Measurements from ENCODE around the gene MYH7.

The MYH7 gene

DNA sequence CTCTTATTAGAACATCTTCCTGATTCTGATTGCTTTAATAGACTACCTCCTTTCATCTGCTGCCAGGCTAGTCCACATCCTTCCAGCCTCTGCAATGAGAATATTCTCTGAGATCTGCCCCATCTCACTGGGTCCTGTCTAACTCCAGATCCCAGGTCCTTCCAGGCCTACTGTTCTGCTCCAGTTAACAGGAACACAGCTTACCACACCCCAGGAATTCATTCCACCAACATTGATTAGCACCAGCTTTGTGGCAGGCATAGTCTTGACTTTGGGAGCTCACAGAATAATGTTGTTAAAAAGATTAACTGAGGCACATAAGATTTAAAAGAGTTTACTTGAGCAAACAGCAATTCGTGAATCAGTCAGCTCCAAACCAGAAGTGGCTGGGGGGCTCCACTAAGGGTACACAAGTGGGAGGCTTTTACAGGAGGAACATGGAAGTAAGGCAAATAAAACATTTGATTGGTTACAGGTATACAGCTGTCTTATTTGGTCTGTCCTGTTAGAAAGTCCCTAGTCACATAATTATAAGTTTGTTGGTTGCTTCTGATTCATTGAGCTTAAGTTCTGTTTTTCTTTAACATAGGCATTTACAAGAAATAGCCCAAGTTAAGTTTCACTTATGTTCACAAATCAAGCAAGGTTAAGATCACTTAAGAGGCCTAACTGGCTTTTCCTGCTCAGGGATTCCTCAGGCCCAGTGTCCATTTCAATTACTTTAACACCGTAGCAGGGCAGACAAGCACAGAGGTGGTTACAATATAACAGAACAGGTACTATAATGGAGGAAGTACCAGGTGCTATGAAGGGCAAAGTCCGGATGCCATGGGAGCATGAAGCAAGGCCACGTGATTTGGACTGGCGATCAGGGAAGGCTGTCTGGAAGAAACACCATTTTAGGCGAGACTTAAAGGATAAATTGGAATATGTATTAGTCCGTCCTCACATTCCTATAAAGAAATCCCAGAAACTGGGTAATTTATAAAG is 12.2 kb upstream of the MYH7 start:
- no peak for DNase-seq

DNA sequence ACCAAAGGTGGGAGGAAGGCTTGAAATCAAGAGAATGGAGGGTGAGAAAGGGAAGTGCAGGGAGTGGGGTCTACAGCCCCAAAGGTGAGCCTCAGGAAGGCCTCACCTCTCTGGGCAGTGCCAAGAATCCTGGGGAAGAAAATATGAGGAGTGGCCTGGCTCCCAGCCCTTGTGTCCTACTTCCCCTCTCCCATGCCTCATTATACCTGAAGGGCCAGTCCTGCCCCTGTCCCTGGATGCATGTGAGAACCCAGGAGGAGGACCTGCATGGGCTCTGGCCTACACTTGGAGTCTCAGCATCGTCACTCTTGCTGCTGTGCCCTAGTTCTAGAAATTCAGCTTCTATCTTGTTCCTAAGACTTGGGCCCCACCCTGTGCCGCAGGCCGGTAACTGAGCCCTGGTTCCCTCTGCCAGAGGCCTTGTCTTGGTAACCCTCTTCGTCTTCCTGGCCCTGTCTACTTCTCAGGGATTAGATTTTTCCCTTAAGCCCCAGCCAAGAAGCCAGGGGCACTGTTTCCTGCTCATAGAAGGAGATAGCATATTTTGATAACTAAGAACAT is 10.9 kb upstream of the MYH7 start:
- no peak for DNase-seq

DNA sequence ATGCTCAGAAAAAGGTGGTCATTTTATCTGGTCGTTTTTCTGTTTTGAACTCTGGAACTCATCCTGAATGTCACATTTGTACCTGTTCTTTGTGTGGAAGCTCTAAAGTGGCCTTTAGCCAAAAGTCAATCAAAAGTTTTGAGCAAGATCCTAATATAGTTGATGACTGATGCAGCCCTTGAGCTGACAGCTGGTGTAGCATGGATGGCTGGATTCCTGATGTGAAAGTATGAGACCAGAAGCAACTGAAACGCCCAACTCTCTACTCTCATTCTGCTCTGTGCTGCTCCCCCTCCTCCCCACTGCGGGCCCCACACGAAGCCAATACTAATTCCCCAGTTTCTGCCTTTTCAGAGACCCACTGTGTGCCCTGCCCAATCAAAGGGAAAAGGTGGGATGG is 10.3 kb upstream of the MYH7 start:
- no peak for DNase-seq

DNA sequence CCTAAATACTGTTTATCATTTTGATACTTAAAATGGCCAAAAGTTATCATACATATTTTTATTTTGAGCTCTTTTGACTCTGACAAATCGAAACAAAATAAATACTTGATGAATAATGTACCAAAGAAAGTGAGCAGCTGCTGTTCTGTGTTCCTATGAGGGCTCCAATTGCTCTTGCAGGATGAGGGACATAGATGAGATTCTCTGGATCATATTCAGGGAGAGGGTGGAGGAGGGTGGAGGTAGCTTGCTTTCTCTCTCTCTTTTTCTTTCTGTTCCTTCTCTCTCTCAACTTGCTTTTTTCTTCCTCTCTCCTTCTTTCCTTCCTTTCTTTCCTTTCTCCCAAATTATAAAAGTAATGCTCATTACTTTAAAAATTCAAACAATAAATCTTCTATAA is 8.9 kb upstream of the MYH7 start:
- no peak for DNase-seq

DNA sequence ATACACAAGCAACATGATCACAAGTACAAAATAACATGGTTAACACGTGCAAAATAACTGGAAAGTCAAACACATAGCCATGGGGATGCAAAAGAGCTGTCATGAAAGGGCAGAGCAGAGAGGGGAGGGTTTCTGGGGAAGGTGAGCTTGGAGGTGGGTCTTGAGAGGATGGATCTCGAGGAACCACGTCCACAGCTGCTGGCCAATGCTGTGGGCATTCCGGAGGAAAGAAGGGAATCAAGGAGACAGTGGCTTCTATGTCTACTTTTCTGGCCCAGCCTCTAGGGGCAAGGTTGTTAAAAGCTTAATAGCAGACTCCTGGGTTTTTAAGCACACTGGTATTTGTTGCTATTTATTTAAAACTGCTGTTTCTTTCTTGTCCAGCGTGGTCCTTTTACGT is 8.4 kb upstream of the MYH7 start:
- no peak for DNase-seq

DNA sequence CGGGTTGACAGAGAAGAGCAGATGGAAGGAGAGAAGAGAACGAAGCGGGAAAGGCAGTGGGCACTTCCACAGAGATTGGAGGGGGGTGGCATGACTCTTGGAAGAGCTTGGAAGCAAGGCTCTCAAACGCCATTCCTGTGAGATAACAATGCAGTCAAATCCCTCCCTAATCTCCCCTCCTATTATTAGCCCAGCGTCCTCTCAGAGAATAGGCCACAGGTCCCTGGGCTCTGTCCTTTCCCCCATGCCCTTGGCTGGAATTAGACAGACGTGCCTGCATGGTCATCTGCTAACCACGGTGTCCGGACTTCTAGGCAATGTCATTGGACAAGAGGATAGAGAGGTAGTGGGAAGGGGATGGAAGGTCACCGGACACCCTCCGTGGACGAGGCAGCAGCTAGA is 8.0 kb upstream of the MYH7 start:
- no peak for DNase-seq

DNA sequence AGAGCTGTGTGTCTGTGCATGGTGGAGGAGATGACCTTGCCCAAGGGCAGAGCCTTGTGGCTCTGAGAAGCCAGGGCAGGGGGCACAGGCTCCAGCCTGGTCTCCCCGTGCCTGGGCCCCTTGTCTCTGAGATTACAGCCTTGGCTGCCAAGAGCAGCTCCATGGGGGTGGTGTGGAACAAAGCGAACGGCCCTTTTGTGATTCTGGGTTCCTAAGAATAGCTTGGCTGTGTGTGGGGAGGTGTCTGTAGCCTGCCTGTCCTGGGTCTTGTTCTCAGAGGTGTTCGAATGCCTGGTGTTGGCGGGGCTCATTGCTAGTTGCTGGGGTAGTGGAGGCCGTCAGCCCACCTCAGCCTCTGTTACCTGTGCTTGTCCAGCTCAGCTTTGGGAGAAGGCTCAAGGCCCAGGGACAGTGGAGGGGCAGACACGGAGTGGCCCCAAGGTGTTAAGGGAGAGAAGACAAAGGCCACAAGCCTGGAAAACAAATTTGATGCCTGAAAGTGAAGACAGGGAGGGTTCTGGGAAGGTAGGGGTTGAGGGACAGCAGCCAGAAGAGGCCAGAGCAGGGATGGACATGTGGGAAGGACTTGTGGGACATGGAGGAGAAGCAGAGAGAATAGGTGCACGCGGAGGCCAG is 7.4 kb upstream of the MYH7 start:
- DNase-seq: no peak

DNA sequence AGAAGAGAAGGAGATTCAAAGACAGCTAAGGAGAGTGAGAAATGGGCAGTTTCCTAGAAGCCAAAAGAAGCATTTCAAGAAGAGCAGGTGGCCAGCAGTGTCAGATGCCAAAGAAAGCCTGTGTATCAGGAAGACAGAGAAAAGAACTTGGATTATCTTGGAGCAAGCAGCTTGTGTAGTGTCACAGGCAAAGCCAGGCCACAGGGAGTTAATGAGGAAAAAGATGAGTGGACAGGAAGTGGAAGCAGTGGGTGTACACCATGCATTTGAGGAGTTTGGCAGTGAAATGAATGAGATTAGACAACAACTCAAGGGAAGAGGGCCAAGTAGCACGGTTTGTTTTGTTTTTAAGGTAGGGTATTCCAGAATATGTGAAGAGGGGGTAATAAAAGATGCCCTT is 5.6 kb upstream of the MYH7 start:
- DNase-seq: no peak

DNA sequence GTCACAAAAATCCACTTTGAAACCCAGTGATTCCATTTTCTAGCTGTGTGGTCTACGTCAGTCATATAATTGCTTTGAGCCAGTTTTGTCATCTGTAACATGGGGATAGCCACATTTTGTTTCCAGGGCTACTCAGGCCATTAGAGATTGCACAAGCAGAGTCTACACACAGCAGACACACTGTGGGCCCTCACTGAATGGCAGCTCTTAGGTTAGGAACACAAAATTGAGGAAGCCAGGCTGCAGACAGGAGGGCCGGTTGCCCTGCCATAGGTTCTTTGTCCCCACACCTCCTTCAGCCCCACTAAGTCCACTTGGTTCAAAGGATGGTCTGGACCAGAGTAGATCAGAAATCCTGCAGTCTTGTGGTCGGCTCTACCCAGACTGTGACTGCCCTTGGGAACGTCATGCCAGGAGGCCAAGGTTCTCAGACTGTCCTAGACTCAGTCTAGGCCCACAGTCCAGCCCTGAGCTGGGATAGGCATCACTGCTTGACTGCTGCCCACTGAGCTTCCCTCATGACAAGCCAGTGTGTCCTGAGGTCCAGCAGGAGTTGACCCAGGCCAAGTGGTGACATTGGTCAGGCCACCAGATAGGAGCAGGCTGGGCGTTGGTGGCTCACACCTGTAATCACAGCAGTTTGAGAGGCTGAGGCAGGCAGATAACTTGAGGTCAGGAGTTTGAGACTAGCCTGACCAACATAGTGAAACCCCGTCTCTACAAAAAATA is 3.8 kb upstream of the MYH7 start:
- DNase-seq: no peak

DNA sequence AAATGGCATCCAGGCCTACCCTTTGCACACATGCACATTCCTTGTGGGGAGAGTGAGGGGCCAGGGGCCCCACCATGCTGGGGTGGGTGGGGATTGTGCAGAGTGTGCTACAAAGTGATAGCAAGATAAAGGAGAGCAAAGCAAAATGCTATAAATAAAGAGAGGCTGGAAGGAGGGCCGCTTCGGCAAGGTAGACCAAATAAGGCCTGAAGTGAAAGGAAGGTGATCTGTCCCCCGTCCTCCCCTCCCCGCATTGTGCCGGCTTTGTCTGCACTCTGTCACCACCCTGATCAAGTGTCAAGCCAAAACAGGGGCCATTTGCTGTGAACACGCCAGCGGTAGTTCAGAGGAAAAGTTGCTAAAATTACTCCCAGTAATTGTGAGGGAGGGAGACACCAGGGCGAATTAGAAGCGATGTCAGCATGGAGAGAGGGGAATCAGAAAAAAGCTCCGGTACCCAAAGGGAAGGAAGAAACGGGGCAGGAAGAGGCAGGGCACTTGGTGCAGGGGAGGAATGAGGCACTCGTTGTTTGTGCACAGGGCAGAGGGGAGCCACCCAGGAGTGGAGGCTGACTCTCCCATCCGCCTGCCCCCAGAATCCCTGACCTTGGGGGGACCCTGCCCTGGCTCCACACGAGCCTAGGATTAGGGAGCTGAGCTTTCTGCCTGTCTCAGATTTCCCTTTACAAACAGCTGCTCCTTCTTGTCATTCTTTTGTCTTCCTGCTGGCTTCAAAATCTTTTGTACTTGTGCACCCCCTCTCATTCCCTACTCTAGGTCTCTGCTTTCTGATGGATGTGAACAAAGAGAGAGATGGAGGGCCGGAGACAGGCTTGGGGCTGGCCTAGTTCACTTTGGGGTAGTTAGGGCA is 2.9 kb upstream of the MYH7 start:
- DNase-seq: no peak

DNA sequence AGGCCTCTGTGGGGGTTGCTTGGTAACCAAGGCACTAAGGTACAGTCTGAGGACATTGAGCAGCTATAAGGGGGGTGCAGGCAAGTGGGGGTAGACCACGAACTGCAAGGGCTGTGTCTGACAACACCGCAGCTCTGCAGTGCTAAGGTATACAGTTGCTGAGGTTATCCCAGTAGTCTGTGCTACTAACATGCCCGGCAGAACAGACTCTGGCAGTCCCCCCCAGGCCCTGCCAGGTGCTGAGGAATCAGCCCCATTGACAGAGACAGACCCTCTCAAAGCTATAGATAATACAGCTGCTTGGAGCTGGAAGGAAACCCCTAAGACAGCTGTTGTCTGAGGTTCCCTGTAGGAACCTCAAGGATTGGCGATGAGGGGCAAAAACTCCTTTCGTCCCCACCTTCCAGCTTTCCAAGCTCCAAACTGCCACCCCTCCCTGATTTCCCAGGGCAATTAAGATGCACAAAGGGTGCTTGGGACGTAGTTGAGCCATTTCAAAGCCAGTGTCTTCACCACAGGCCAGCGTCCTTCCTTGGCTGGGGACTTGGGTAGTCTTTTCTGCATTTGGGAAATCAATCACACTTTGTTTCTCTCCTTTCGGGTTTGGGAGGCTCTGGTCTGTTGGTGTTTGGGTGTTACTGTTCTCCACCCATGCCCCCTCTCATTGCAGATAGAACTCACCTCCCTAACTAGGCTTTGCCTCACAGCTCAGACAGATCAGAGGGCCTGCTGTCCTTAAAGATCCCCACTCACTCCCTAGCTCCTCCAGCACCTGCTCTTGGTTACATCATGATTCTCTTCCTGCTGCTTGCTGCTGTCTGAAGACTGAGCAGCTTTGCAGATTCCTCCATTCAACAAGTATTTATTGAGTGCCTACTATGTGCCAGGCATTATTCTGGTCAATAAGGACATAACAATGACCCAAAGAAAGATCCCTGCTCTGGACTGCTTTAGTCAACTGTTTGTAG is 2.0 kb upstream of the MYH7 start:
- DNase-seq: no peak

DNA sequence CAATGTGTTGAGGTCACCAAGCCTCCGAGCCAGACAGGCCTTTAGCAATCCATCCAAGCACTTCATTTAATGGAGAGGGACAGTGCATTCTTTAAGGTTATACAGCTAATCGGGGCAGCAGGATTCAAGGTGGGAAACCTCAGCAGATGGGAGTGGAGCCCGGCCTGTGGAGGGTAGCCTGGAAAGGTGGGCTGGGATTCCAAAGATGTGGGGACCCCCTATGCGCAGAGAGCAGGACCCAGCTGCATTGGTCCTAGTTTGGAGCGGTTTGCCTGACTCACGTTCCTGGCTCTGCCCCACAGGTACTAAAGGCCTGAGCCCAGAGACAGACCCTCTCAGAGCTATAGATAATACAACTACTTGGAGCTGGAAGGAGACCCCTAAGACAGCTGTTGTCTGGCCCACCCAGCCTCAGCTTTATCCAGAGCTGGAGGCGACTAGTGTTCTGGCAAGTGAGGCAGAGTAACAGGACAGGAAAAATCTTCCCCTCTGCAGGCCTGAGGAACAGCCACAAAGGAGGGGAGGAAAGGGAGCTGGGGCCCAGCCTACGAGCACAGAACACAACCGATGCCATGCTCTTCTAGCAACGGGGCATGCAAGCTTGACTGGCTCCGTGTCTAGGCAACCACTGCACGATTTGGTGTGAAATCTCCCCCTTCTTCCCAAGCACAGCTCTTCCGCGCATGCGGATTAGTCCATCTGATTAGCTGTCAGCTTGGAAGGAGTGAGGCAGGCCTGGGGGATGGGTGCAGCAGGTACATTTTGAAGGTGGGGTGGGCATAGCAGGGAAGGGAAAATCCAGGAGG is 1.1 kb upstream of the MYH7 start:
- no peak for DNase-seq

DNA sequence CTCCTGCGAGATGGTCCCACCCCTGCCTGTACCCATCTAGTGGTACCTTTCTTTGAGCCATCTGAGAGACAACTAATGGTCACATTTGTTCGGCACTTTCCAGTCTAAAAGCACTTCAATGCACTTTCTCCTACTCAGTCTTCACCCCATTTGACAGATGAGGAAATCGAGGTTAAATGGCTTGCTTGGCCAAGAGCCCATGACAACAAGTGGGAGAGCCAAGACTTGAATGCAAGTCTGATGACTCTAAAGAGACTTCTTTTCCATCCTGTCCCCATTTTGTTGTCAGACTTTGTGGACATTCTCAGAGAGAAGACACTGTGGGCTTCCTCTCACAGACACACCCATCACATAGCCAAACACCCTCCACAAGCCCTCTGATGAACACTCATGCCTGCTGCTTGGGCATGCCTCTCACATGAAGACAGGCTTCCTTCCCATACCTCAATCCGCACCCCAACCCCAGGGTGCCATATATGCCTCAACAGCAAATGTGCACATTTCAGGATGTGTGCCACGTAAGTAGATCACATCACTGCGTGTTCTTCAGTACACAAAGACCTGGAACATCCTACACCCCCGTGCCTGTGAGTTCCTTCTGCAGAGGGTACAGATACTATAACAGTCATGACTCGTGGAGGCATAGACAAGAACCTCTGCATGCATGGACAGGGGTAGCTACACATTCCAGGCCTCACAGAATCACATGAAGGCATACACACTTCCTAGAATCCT is 805 bp downstream of the MYH7 start:
- DNase-seq: no peak

DNA sequence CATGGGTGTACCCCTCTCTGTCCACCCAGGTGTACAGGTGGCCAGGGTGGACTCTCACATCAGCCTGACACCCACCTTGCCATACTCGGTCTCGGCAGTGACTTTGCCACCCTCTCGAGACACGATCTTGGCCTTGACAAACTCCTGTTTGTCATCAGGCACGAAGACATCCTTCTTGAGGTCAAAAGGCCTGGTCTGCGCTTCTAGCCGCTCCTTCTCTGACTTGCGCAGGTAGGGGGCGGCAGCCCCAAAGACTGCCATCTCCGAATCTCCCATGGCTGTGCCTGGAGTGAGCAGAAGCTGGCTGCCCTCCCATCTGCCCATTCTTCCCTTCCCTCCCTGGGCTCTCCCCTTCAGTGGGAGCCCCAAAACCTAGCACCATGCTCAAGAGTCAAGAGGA is 2.0 kb downstream of the MYH7 start:
- no peak for DNase-seq

DNA sequence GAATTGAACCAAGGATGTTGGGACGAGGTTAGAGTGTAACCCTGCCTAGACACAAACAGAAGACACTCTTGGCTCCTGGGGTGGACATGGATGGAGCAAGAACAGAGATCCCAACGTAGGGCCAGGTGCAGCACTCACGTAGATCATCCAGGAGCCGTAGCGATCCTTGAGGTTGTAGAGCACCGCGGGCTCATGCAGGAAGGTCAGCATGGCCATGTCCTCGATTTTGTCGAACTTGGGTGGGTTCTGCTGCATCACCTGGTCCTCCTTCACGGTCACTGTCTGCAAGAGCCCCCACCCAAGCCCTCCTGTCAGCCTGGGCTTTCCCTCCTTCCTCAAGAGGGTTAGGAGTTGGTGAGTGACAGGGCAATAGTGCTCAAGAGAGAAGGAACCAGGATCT is 2.5 kb downstream of the MYH7 start:
- no peak for DNase-seq

DNA sequence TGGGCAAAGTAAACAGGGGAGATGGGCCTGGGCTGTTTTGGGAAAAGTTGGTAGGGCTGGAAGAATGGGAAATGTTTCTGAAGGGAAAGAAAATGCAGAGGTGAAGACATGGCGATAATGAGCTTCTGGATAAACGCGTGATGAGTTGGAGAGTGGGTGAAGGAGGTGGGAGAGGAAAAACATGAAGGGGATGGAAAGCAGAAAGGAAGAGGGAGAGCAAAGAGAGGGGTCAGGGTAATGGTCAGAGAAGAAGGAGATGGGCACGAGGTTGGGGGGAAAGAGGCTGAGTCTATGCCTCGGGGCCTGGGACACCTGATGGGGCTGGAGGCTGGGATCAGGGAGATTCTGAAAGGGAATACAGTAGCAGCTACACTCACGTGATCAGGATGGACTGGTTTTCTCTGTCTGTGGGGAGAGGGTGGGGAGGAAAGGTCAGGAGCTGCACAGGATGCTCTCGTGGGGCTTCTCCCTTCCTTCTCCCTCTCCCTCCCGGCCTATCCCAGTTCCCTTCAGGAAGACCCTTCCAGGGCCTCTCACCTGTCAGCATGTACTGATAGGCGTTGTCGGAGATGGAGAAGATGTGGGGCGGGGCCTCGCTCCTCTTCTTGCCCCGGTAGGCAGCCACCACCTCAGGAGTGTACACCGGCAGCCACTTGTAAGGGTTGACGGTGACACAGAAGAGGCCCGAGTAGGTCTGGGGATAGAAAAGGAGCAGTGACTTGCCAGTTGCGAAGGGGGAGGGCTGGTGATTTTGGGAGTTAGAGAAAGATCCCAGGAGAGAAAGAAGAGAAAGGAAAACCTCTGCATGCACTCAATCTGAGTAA is 3.1 kb downstream of the MYH7 start:
- no peak for DNase-seq

DNA sequence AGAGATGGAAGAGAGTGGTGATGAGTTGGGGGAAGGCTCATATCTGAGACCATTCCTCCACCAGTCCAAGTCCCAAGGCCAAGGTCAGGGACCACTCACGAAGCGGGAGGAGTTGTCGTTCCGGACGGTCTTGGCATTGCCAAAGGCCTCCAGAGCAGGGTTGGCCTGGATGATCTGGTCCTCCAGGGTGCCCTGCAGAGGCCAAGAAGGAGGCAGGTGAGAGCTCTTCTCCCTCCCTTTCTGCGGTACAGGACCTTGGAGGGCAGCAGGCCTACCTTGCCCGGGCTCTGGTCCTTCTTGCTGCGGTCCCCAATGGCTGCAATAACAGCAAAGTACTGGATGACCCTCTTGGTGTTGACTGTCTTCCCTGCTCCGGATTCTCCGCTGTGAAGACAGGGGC is 4.0 kb downstream of the MYH7 start:
- no peak for DNase-seq

DNA sequence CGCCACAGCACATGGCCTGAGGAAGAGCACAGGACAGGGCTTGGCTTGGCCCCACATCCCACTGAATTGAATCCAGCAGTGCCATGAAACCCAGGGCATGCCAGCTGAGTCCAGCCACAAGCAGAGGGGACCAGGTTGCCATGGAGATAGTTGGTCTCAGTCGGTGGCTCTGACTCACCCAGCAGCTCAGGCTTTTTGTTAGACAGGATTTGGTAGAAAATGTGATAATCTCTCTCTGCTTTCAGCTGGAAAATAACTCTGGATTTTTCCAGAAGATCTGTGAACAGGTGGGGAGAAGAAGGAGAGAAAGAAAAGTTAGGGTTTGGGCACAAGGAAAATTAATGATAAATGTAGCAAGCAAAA is 4.8 kb downstream of the MYH7 start:
- DNase-seq: no peak
